SHP77 treated with DMSO at 0.1 percent for 48 hours (cell line): ENCODE measurements around the gene GSN.

Experiments used
- DNase-seq: peaks from one replicate; lab custom pipeline; 2025; lab: John Stamatoyannopoulos, UW

Gene GSN

GRCh38 chr9:121303456-121304451 is 35.8 kb downstream of the GSN start:
- no peak for DNase-seq

GRCh38 chr9:121304707-121305106 is 36.7 kb downstream of the GSN start:
- DNase-seq, result no peak

GRCh38 chr9:121305269-121305994 is 37.5 kb downstream of the GSN start:
- DNase-seq, result no peak

- DNase-seq, result no peak
These were observed 40.0 kb downstream of the GSN start for GRCh38 chr9:121307976-121308375.

GRCh38 chr9:121308765-121309164 is 40.8 kb downstream of the GSN start:
- DNase-seq, result no peak

GRCh38 chr9:121309171-121309570 is 41.2 kb downstream of the GSN start:
- no peak for DNase-seq

GRCh38 chr9:121309833-121310425 is 42.0 kb downstream of the GSN start:
- no peak for DNase-seq

GRCh38 chr9:121310571-121310970 is 42.6 kb downstream of the GSN start:
- DNase-seq, result no peak

- DNase-seq, result no peak
These were observed 44.2 kb downstream of the GSN start for GRCh38 chr9:121312169-121312568.

GRCh38 chr9:121313458-121314152 is 45.6 kb downstream of the GSN start:
- DNase-seq, result no peak

- DNase-seq, result no peak
These were observed 48.4 kb downstream of the GSN start for GRCh38 chr9:121316378-121316777.

GRCh38 chr9:121316852-121317373 is 49.0 kb downstream of the GSN start:
- no peak for DNase-seq

- DNase-seq, result no peak
These were observed 50.0 kb downstream of the GSN start for GRCh38 chr9:121317737-121318630.

- DNase-seq, result no peak
These were observed 50.8 kb downstream of the GSN start for GRCh38 chr9:121318631-121319382.

- no peak for DNase-seq
These were observed 51.4 kb downstream of the GSN start for GRCh38 chr9:121319383-121319780.

GRCh38 chr9:121321016-121321503 is 53.1 kb downstream of the GSN start:
- no peak for DNase-seq

- no peak for DNase-seq
These were observed 54.2 kb downstream of the GSN start for GRCh38 chr9:121322037-121322736.

GRCh38 chr9:121322737-121323448 is 54.9 kb downstream of the GSN start:
- no peak for DNase-seq
